ENCODE measurements around the gene SNAP47. TPM values are rescaled to one million over a fixed set of nuclear protein-coding genes. Genes with fewer than 3 reads are reported as not detected.

Gene SNAP47
- total and polyA plus RNA-seq, 9 of the 15 experiments (the other 6 are each of a cell fraction or from before 2014, with no cell fraction given) = 2.5 to 41.3 (median 32.6) TPM

GRCh38 chr1:227779685-227780084 is 44.5 kb downstream of the SNAP47 start:
- intact Hi-C loops (cut with micrococcal nuclease) (no loop called here), in situ Hi-C loops (cut with MboI) (no loop called here)
- DNase-seq (ENCODE audit: extremely low read depth in 1 of 4, low spot score in 3 of 4) (no peak), FAIRE-seq (no peak), ATAC-seq (no peak)
- H3K9ac ChIP-seq (ENCODE audit: insufficient read depth in 1 of 2, low read depth in 2 of 2, low read length in 2 of 2) = no peak overlapping the region
- peaks cover 2% of the 10 kb centered on the region; the same call in 1 of the 2 replicates for H4K20me1 ChIP-seq (replicated peaks; ENCODE audit: control insufficient read depth, insufficient read depth, low read length)
- TF ChIP-seq CSDE1 (IDR thresholded peaks at IDR 0.05) = no peak
- no peak for TF ChIP-seq MAFF (IDR thresholded peaks at IDR 0.05; ENCODE audit: low read length)
- TF ChIP-seq HIVEP1 (CRISPR knock-in tag; IDR thresholded peaks at IDR 0.05) = no peak
- TF ChIP-seq MITF (IDR thresholded peaks at IDR 0.05) = no peak
- TF ChIP-seq ZHX1 (conservative IDR thresholded peaks at IDR 0.05; ENCODE audit: low read length) = no peak
- TF ChIP-seq ZNF134 (CRISPR knock-in tag; conservative IDR thresholded peaks at IDR 0.05) = no peak
- TF ChIP-seq FOXJ2 (tag; IDR thresholded peaks at IDR 0.05) = no peak
- no peak for TF ChIP-seq E2F6 (IDR thresholded peaks at IDR 0.05; ENCODE audit: borderline replicate concordance in 1 of 2, extremely low read depth in 1 of 2, insufficient read depth in 1 of 2, insufficient read length in 1 of 2, low read depth in 1 of 2, low read length in 1 of 2, poor library complexity in 1 of 2, severe bottlenecking in 1 of 2)
- no peak for TF ChIP-seq ZBTB26 (CRISPR knock-in tag; IDR thresholded peaks at IDR 0.05)
- peaks cover 0 to 11% of the 10 kb centered on the region in 2 experiments; a peak in 1 of 5 replicates for H3K4me1 ChIP-seq (replicated peaks in 1 of 2; ENCODE audit: control insufficient read depth in 2 of 2, insufficient read depth in 2 of 2, low read length in 2 of 2)
- H3K79me2 ChIP-seq (ENCODE audit: control insufficient read depth, insufficient read depth, low read length) = no peaks in the 10 kb centered on the region
- H3K36me3 ChIP-seq (ENCODE audit: control insufficient read depth, insufficient read depth, low read length) = peaks cover 27% of the 10 kb centered on the region; the same call in 2 of the 3 replicates
- no peak overlapping the region for H3K27ac ChIP-seq (ENCODE audit: extremely low read depth, low read depth, low read length)
- no peak overlapping the region for H3K4me3 ChIP-seq
- no TSS peak for BruUV-seq (replicated peaks)
- no peaks in the 10 kb centered on the region for H3K9me1 ChIP-seq (ENCODE audit: control insufficient read depth, insufficient read depth, low read length)
- POLR2A ChIA-PET = interaction anchor here (0.6 to 1.3 kb wide), 2 partner anchors 8 to 17 kb away, joined by 3 to 5 read pairs; no protein-coding TSS in a partner anchor
- H3K4me2 ChIP-seq (ENCODE audit: insufficient read depth, low read length) = no peak overlapping the region
- WGBS (ENCODE audit: insufficient coverage, low coverage, missing lambda C conversion rate) = 92% methylated on average over 7 of the region's 7 CpGs
- no peak overlapping the region for H2AFZ ChIP-seq (ENCODE audit: low read depth, low read length)
- H3K27me3 ChIP-seq (ENCODE audit: control insufficient read depth in 2 of 2, insufficient read depth in 2 of 2, low read length in 2 of 2) = no peaks in the 10 kb centered on the region
- CTCF ChIA-PET (ENCODE audit: low intra/inter-chr PET ratio) = no interaction called here
- H3K9me3 ChIP-seq (replicated peaks; ENCODE audit: control insufficient read depth, insufficient read depth, low read depth, low read length) = no peaks in the 10 kb centered on the region
